Mucosa of gallbladder (tissue), 1 donor: Measurements from ENCODE around the gene LRRC45. TPM values are rescaled to one million over a fixed set of nuclear protein-coding genes. Genes with fewer than 3 reads are reported as not detected.

ENCODE experiments used
- DNase-seq: peaks from one replicate; pipeline ENCODE4 v3.0.0-alpha.2; 2020; ENCODE audit warnings: low spot score
- total RNA-seq: library from RNA; stranded (reverse); gene quantifications from one replicate; pipeline ENCODE4 v1.2.1, GENCODE V29; 2021
- donor health status: DM: no; HTN: no; CAD: no.

LRRC45 gene
- total RNA-seq, 1 donor from 2014 or later: 26.4 TPM

DNA sequence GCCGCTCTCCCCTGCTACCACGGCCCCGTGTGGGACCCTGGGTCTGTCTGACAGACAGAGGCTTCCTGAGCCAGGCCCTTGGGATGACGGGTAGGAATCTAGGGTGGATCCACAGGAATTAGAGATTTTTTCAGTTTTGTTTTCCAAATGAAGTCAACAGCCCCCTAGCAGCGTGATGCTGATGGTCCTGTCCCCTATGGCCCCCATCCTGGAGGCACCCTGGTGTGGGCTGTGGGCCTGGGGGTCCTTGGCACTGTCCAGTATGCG is 15.9 kb upstream of the LRRC45 start:
- DNase-seq: no peak

DNA sequence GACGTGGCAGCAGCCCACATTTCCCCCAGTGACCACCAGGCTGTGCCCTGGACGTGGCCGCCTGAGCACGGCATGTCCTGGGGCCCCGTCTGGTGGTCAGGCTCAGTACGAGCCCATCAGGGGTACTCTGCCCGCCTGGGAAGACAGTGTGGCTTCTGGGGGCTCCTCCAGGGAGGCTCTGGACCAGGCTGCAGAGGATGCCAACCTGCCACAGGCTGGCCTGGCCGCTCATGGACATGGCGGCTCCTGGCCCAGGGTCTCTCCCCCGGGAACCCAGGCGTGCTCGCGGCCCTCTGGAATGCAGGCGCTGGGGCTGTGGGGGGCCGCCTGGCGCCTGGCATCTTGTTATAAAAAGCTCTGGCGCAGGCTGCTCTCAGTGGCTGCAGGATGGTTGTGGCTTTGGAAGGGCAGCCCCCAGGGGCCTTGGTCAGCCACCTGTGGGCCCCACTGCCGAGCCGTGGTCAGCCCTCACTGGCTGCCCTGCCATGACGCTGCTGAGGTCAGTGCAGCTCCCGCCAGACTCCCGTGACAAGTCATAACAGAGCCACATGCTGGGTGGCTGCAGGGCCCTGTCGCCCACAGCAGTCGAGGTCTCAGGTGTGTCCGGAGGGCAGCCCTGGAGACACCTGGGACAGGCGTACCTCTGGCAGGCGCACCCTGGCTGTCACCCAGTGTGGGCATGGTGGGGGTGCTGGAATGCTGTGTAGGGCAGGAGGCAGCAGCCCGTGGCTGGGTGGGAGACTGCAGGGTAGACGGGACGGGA is 15.4 kb upstream of the LRRC45 start:
- DNase-seq: no peak

DNA sequence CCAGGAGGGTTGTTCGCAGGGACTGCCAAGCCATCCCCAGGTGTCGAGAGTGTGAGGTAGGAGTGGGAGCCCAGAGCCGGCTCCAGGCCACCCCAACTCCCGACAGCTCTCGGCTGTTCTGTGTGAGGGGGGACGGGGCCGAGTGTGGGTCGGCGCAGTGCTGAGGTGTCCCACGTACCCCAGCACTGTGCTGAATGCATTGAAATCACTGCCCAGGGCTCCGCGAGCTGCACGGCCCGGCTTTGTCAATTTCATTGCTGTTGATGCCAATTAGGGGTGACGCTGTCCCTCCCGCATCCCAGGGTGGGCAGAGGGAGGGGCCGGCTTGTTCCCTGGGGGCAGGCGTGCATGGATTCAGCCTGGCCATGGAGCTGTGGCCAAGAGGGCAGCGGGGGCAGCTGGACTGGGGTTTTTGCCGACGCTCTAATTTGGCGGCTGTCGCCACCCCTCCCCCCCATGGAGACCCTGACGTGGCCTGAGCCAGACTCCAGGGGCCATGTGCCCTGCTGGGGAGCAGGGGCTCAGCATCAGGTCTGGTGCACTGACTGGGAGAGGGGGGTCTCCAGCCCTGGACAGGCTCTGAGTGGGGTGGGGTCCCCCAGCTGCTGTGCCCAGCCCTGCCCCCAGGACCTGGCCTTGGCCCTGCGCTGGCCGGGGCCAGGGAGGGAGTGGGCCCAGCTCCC is 14.7 kb upstream of the LRRC45 start:
- DNase-seq: no peak

DNA sequence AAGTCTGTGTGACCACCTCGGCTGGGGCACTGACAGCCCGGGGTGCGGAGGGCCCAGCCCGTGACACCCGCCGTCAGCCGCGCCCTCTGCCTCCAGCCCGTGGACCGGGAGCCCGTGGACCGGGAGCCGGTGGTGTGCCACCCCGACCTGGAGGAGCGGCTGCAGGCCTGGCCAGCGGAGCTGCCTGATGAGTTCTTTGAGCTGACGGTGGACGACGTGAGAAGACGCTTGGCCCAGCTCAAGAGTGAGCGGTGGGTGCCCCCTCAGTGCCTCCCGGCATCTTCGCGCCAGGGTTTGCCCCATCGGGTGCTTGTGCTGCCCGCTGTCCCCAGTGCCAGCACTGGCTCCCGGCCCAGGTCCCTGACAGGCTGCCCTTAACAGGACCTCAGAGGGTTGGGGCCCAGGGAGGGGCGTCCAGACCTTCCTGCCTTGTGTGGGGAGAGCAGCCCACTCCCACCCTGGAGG is 14.1 kb upstream of the LRRC45 start:
- no peak for DNase-seq

DNA sequence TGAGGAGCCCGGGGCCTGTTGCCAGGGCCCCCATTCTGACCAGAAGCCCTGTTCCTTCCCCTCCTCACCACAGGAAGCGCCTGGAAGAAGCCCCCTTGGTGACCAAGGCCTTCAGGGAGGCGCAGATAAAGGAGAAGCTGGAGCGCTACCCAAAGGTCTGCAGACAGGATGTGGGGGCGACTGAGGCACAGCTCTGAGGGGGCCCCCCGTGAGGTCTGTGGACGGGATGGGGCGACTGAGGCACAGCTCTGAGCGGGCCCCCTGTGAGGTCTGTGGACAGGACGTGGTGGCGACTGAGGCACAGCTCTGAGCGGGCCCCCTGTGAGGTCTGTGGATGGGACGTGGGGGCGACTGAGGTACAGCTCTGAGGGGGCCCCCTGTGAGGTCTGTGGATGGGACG is 13.7 kb upstream of the LRRC45 start:
- no peak for DNase-seq

DNA sequence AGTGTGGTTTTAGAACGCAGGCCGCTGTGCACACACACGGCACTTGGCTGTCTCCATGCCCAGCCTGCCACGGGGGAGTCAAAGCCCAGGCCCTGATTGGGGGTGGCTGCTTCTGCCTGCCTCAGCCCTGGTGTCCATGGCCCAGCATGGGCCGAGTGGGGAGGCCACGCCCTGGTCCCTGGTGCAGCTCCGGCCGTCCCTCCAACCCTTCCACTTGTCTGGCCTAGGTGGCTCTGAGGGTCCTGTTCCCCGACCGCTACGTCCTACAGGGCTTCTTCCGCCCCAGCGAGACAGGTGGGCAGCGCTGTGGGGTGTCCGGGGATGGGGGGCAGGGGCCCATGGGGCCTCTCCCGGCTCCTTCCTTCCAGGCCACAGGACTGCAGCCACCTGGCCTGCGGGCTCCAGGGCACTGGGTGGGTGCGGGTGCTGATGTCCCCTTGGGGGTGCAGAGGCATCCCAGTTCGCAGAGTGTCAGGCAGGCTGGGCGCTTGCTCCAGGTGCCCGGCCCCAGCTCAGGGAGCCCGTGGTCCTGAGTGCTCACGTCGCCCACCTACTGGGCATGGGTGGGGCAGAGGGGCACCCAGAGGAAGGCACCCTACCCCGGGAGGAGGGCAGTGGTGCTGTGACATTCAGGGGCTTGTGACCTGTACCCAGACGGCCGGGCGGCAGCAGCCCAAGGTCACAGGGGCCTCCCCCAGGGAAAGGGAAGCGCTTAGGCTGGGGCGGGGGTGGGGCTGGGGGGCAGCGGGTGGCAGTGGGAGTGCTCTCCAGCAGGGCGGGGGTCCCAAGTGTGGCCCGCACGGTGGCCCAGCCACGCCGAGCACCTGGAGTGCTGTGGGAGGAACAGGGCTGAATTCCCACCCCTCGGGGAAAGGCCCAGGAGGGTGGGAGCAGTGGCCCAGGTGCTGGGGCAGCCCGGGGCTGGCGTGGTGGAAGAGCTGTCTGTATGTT is 12.3 kb upstream of the LRRC45 start:
- no peak for DNase-seq

DNA sequence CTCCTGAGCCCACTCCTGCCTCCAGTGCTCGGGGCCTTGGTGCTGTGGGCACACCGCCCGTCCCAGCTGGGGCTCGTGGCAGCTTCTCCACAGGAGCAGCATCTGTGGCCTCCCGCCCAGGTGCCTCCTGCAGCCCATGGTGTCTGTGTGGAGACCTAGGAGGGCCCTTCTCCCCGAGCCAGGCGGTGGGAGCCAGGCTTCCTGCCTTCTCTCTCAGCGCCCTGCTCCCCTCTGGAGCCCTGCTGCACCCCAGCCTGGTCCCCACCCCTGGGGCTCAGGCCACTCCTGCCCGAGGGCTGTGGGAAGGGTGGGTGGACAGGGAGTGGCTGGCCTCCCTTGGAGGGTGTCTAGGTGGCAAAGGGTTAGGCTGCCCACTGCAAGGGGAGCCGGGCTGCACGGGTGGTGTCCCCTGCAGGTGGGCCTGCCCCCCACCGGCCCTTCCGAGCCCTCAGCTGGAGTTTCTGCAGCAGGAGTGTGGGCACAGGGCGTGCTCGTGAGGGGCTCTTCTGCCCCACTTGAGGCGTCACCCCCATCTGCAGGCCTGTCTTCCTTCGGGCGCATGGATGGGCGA is 11.4 kb upstream of the LRRC45 start:
- no peak for DNase-seq

DNA sequence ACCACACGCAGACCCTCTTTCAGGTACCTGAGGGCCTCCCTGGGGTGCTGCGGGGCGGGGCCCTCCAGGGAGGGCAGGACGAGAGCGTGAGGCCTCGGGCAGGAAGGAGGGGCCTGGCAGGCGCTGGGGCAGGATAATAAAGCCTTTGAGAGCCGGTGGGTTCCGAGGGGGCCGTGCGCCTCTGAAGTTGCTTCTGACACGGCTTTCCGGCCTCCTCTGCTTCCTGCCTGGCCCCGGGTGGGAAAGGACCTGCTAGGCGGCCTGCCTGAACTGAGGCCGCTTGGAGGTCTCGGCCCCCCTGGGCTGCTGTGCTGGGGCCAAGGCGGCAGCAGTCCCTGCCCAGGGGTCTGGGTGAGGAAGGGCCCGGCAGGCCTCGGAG is 10.9 kb upstream of the LRRC45 start:
- no peak for DNase-seq

DNA sequence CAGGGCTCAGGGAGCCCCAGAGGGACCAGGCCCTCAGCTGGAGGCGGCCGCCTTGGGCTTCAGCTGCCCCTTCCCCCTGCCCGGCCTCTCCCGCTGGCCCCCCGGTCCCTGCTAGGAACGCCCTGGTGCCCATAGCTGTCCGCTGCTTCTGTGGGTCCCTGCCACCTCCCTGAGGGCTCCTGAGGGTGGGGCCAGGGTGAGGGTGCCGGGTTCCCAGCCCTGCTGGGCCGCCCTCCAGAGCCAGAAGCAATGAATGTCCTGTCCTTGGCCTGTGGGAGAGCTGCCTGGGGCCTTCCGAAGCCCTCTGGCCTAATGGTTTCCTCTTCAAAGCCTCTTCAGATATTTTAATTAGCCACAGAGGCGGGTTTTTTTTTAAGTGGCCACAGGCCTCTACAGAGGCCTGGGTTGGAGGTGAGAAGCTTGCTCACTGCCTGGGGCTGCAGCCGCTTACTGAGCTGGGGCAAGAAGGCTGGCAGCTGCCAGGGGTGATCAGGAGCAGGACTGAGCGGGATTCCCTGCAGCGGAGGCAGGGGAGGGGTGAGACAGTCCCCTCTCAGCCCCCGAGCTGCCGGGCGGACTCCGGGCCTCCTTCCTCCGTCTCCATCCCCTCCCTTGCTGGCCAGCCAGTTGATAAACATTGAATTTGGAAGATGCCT is 10.3 kb upstream of the LRRC45 start:
- no peak for DNase-seq

DNA sequence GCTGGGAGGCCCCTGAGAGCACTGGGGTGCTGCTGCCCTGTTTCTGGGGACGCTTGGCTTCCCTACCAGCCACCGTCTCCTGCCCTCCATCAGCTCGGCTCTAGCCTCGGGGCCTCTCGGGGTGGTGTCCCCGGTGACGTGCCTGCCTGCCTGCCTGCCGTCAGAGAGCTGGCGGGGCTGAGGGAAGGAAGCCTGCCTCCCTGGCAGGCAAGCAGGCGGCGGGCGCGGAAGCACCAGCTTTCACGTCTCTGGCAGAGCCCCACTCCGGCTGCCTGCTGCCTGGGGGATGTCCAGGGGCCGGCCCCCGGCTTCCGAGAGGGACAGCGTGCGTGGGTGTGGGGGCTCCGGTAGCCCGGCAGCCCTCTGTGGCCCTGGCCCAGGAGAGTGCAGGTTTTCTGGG is 9.8 kb upstream of the LRRC45 start:
- DNase-seq: peak; percentile 54

DNA sequence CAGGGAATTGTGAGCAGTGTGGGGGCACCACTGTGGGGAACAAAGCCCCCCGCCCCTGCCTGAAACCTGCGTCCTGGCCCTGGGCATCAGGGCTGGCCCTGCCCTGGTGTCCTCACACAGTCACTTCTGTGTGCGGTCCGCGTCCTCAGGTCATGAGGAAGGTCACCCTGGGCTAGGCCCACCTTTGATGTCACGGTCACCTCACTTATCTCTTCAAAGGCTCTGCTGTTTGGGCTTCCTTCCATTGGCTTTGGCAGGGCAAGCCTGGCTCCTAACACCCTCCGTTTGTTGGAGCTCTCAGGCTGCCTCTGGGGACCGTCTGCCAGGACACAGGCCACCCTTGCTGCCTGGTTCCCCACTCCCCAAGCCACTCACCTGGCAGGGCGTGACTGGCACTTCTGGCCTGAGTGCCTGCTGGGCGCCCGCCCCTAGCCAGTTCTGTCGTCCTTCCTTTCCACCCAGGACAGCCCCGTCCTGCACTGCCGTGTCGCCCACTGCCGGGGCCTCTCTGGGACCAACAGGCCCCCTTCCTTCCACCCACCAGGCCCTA is 9.3 kb upstream of the LRRC45 start:
- DNase-seq: no peak

DNA sequence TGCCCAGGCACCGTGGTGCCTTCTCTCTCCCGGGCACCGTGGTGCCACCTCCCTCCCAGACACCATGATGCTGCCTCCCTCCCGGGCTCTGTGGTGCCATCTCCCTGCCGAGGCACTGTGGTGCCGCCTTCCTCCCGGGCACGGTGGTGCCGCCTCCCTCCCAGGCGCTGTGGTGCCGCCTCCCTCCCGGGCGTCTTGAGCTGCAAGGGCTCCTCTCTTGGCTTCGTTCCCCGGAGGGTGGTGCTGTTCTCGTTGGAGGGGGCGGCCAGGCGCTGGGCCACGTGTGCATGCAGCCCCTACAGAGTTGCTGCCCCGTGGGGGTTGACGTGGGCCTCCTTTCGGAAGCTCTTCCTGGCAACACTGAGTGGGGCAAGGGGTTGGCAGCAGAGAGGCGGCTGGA is 8.7 kb upstream of the LRRC45 start:
- no peak for DNase-seq

DNA sequence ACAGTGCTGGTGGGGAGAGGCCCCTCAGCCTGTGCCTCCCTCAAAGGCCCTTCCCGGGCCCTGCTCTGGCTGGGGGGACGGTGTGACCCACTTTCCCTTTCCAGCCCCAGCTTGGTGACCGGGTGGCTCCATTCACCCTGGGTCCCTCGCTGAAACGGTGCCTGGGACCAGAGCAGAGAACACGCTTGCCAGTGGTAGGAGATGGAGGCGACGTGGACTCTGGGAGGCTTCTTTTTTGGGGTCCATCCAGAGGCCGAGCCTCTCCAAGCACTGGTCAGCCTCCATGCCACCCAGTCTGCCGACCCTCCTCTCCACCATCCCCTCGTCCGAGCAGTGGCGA is 8.2 kb upstream of the LRRC45 start:
- no peak for DNase-seq

DNA sequence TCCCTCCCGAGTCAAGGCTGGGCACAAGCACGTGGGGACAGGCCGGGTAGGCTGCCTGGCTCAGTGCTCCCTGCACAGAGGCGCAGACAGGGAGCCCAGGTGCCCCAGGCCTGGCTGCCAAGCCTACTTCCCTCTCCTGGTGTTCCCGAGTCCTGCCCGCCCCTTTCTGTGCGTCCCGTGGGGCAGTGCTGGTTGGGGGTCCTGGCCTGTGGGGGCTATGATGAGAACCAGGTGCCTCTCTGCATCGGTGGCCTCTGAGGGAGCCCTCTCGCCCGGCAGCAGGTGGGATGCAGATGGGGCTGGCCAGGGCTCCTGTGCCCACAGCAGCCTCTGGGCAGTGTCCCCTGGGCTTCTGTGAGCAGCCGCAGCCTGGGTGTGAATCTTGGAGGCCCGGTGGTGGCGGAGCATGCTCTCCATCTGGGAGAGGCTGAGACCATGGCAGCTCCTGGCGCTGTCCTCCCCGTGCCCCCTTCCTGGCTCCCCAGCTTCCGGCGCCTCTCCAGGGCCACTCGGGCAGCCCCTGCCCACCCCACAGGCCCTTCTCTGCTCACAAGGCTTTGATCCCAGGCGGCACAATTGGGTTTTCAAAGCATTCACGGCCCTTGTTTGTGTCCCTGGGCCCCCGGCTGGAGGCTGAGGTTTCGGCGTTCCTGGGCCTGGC is 7.7 kb upstream of the LRRC45 start:
- DNase-seq: no peak

DNA sequence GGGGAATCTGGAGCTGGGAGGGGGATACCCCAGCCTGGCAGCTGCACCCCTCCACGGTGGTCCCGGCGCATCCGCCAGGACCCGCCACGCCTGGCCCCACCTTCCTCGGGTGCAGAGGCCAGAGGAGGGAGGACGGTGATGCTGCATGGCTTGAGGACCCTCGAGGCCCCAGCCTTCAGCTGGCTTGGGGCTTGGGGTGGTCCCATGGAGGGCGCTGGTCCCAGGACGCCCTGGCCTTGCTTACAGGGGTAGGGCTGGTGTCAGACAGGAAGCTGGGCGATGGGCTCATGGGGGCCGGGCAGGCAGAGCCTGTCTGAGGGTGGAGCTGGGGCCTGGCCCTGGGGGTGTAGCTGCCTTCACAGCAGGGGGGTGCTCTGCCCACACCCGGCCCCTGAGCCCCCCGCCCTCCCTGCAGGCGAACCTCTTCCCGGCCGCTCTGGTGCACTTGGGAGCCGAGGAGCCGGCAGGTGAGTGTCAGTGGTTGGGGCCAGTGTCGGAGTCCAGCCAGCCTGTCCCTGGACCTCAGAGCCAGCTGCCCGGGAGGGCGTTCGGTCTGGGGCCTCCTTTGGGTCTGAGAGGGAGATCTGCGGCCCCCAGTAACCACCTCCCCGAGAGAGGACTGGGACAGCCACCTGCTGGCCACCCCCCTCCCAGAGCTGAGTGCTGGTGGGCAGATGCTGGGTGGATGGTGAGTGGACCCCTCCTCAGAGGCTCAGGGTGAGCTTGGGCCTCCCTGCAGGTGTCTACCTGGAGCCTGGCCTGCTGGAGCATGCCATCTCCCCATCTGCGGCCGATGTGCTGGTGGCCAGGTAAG is 6.8 kb upstream of the LRRC45 start:
- DNase-seq: no peak

DNA sequence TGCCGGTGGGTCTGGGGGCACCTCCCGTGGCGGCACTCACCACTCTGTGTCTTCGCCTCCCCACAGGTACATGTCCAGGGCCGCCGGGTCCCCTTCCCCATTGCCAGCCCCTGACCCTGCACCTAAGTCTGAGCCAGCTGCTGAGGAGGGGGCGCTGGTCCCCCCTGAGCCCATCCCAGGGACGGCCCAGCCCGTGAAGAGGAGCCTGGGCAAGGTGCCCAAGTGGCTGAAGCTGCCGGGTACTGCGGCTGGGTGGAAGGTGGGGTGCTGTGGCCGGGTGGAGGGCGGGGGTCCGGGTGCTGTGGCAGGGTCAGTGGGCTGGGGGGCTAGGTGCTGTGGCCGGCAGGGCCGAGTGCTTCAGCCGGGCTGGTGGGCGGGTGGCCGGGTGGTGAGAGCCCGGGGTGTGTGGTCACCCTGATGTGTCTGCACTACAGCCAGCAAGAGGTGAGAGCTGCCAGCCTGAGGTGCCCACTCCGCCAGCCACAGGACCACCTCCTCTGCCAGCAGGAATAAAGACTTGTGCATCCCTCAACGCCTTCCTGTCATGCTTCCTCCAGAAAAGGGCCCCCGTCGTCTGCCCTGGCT is 6.1 kb upstream of the LRRC45 start:
- DNase-seq: no peak

DNA sequence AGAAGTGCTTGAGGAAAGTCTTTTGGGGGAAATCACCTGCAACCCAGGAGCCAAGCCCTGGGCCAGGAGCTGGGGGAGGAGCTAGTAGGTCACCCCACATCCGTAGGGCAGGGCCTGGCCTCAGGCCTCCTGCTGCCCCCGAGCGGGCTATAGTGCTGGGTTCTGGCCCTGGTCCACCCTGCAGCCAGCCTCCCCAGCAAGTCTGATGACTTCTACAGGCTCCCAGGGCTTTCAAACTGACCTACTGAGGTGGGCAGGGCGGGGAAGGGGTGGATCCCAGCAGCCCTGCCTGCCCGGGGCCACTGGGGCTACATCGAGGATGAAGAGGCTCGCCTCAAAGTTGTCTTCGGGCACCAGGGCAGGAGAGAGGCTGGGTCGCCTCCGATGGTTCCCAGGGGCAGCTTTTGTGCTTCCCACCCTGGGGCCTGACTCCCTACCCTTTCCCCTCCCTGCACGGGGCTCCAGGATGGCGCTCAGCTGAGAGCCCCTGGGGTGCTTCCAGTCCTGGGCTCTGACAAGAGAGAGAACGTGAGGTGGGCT is 5.4 kb upstream of the LRRC45 start:
- DNase-seq: no peak

DNA sequence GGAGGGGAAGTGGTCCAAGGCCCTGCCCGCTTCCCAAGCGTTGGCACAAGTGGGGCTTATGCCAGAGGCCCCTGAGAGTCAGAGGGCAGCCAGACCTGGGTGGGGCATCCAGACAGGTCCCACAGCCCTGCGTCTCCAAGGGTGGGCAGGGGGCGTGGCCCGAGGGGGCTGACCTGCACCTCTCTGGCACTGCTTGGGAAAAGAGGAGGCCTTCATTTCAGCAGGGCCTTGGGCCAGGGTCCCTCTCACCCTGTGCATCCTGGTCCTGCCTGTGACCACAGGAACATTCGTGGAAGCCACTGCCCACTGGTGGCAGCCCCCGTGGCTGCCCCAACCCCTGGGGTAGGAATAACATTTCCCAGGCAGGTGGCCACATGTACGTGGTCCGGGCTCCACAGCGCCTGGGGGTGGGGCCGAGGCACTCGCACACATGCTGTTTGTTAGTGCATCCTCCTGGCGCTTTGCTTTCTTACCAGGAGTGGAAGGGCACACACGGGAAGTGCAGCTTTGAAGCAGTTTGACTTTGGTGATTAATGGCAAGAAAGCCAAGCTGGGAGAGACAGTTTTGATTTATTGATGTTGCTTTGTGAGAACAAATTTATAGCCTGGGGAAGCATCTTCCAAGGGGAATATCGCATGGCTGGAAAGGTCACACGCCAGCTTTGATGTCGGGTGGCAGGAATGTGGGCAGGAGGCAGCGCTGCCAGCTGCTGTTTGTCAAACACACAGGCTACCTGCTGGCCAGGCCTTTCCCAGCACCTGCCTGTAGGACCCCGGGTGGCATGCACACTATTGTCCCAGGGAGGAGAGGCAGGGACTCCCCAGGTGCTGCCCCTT is 4.7 kb upstream of the LRRC45 start:
- DNase-seq: no peak
